DND-41 (cell line): ENCODE measurements around the gene INPP5E.

Experiments
- EZH2 ChIP-seq: IDR thresholded peaks from 3 replicates; pipeline ENCODE4 v1.6.1; 2012; ENCODE audit warnings: borderline replicate concordance, low read depth, mild to moderate bottlenecking, moderate library complexity, low read length, inconsistent platforms; ENCODE audit not compliant: severe bottlenecking
- TF ChIP-seq, protein P1 (sequence below): IDR thresholded peaks from 2 replicates; pipeline ENCODE4 v1.5.1; 2012; ENCODE audit warnings: borderline replicate concordance, low read length, moderate library complexity, mild to moderate bottlenecking; ENCODE audit not compliant: poor library complexity, severe bottlenecking; ENCODE audit errors: extremely low read depth

GRCh38 chr9:136483589-136484152 lies 44.0 kb upstream of the INPP5E start:
- TF ChIP-seq, protein P1, sequence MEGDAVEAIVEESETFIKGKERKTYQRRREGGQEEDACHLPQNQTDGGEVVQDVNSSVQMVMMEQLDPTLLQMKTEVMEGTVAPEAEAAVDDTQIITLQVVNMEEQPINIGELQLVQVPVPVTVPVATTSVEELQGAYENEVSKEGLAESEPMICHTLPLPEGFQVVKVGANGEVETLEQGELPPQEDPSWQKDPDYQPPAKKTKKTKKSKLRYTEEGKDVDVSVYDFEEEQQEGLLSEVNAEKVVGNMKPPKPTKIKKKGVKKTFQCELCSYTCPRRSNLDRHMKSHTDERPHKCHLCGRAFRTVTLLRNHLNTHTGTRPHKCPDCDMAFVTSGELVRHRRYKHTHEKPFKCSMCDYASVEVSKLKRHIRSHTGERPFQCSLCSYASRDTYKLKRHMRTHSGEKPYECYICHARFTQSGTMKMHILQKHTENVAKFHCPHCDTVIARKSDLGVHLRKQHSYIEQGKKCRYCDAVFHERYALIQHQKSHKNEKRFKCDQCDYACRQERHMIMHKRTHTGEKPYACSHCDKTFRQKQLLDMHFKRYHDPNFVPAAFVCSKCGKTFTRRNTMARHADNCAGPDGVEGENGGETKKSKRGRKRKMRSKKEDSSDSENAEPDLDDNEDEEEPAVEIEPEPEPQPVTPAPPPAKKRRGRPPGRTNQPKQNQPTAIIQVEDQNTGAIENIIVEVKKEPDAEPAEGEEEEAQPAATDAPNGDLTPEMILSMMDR, result no peak
- TF ChIP-seq EZH2, result no peak
